ENCODE data around the gene XXYLT1.

XXYLT1 gene

GRCh38 chr3:195129644-195130492, 141.1 kb downstream of the XXYLT1 start:
- no peak overlapping the region for H3K4me3 ChIP-seq (replicated peaks; ENCODE audit: low read depth, low read length)
- no peak for DNase-seq (ENCODE audit: extremely low read depth, low read depth)
- TF ChIP-seq, protein P1, sequence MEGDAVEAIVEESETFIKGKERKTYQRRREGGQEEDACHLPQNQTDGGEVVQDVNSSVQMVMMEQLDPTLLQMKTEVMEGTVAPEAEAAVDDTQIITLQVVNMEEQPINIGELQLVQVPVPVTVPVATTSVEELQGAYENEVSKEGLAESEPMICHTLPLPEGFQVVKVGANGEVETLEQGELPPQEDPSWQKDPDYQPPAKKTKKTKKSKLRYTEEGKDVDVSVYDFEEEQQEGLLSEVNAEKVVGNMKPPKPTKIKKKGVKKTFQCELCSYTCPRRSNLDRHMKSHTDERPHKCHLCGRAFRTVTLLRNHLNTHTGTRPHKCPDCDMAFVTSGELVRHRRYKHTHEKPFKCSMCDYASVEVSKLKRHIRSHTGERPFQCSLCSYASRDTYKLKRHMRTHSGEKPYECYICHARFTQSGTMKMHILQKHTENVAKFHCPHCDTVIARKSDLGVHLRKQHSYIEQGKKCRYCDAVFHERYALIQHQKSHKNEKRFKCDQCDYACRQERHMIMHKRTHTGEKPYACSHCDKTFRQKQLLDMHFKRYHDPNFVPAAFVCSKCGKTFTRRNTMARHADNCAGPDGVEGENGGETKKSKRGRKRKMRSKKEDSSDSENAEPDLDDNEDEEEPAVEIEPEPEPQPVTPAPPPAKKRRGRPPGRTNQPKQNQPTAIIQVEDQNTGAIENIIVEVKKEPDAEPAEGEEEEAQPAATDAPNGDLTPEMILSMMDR (IDR thresholded peaks at IDR 0.05; ENCODE audit: low read depth, low read length, missing control alignments), result no peak

DNA sequence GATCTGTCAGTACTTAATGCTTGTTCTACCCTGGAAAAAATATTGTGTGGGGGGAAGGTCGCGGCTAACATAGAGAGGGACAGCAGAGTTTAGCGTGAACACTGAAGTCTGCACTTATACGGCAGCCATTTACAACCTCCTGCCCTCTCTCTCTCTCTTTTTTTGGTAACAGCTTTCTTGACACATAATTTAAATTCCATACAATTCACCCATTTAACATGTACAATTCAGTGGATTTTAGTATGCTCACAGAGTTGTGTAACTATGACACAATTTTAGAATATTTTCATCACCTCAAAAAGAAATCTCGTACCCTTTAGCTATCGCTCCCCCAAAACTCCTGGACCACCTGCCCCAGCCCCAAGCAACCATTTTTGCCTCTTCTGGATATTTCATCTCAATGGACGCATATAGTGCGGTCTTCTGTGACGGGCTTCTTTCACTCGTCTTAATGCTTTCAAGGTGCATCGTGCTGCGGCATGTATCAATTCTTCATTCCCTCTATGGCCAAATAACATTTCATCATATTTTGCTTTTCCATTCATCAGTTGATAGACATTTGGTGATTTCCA, 141.8 kb downstream of the XXYLT1 start:
- no peak for DNase-seq (ENCODE audit: extremely low read depth, low read depth)
- no peak overlapping the region for H3K4me3 ChIP-seq (replicated peaks; ENCODE audit: low read depth, low read length)
- TF ChIP-seq, protein P1 (IDR thresholded peaks at IDR 0.05; ENCODE audit: low read depth, low read length, missing control alignments), result no peak

DNA sequence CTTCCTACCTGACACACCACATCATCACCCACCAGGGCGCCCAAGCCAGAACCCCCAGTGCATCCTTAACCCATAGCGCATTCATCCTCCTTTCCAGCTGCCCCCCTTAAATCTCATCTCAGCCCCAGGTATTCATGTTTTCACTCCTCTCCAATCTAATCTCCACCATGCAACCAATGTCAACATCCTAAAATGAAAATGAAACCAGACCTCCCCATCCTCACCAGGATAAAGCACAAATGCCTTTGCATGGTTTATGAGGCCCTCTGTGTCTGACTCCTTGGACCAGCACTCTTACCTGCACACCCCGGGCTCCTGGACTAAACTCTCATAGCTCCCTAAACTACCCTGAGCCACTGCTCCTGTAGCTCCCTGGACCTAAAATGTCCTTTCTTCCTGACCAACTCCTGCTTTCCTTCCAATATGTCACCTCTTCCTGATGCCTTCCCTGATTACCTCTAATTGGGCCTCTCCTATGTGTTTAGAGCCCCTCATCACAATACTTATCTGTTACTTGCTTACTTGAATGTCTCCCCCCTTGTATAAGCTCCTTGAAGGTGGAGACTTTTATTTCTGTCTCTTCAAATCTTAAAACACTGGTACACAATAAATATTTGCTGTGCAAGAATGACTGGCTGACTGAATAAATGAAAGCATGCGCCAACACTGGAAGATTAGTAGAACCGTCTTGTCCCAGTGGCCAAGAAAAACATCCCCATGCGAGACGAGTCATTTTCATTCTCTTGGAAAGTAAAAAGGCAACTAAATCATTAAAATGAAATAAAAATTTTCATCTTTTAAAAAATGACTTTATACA, 142.5 kb downstream of the XXYLT1 start:
- H3K4me3 ChIP-seq (replicated peaks; ENCODE audit: low read depth, low read length), result no peak overlapping the region
- TF ChIP-seq, protein P1 (IDR thresholded peaks at IDR 0.05; ENCODE audit: low read depth, low read length, missing control alignments), result no peak
- DNase-seq (ENCODE audit: extremely low read depth, low read depth), result no peak

GRCh38 chr3:195126056-195126605, 144.8 kb downstream of the XXYLT1 start:
- no peak for DNase-seq (ENCODE audit: extremely low read depth, low read depth)
- no peak overlapping the region for H3K4me3 ChIP-seq (replicated peaks; ENCODE audit: low read depth, low read length)
- TF ChIP-seq, protein P1 (IDR thresholded peaks at IDR 0.05; ENCODE audit: low read depth, low read length, missing control alignments), result no peak

- H3K4me3 ChIP-seq (replicated peaks; ENCODE audit: low read depth, low read length), result no peak overlapping the region
- DNase-seq (ENCODE audit: extremely low read depth, low read depth), result no peak
- TF ChIP-seq, protein P1 (IDR thresholded peaks at IDR 0.05; ENCODE audit: low read depth, low read length, missing control alignments), result no peak
These were observed 145.3 kb downstream of the XXYLT1 start for GRCh38 chr3:195125646-195126045.

GRCh38 chr3:195124378-195124992, 146.5 kb downstream of the XXYLT1 start:
- TF ChIP-seq, protein P1 (IDR thresholded peaks at IDR 0.05; ENCODE audit: low read depth, low read length, missing control alignments), result no peak
- no peak overlapping the region for H3K4me3 ChIP-seq (replicated peaks; ENCODE audit: low read depth, low read length)

More at GRCh38 chr3:195124378-195124992, 146.5 kb downstream of the XXYLT1 start:
- no peak for DNase-seq (ENCODE audit: extremely low read depth, low read depth)

Data from HFF-Myc (cell line).